Activated effector memory CD4-positive, alpha-beta T cell treated with anti-CD3 and anti-CD28 coated beads, Interleukin-2, amount 50 U/mL, for 16 hours (primary cell): ENCODE data around the gene KRT15.
"Not testable (repeated sequence)": the region's sequence is repeated elsewhere in the genome, so short reads cannot be mapped to it uniquely, and the experiment has no call there.

Experiments used
- DNase-seq: peaks from one replicate; pipeline ENCODE4 v3.0.0-alpha.2; 2020

KRT15 gene

GRCh38 chr17:41542786-41543185 is 24.1 kb upstream of the KRT15 start:
- not testable (repeated sequence) for DNase-seq

GRCh38 chr17:41542357-41542756 is 23.7 kb upstream of the KRT15 start:
- no peak for DNase-seq

- no peak for DNase-seq
These were observed 22.4 kb upstream of the KRT15 start for GRCh38 chr17:41540921-41541625.

GRCh38 chr17:41539979-41540701 is 21.4 kb upstream of the KRT15 start:
- no peak for DNase-seq

- DNase-seq: no peak
These were observed 20.4 kb upstream of the KRT15 start for GRCh38 chr17:41539071-41539492.

GRCh38 chr17:41538565-41538991 is 19.9 kb upstream of the KRT15 start:
- no peak for DNase-seq

- DNase-seq: no peak
These were observed 19.3 kb upstream of the KRT15 start for GRCh38 chr17:41537990-41538389.

GRCh38 chr17:41537614-41537954 is 18.9 kb upstream of the KRT15 start:
- DNase-seq: no peak

- no peak for DNase-seq
These were observed 18.3 kb upstream of the KRT15 start for GRCh38 chr17:41536741-41537613.

- no peak for DNase-seq
These were observed 17.2 kb upstream of the KRT15 start for GRCh38 chr17:41535764-41536481.

- DNase-seq: no peak
These were observed 16.3 kb upstream of the KRT15 start for GRCh38 chr17:41534899-41535546.

GRCh38 chr17:41533613-41534012 is 14.9 kb upstream of the KRT15 start:
- DNase-seq: no peak

- DNase-seq: no peak
These were observed 14.4 kb upstream of the KRT15 start for GRCh38 chr17:41532947-41533570.

GRCh38 chr17:41531993-41532392 is 13.3 kb upstream of the KRT15 start:
- no peak for DNase-seq

- no peak for DNase-seq
These were observed 11.7 kb upstream of the KRT15 start for GRCh38 chr17:41530062-41531048.

GRCh38 chr17:41529491-41529915 is 10.8 kb upstream of the KRT15 start:
- DNase-seq: no peak

- DNase-seq: no peak
These were observed 10.3 kb upstream of the KRT15 start for GRCh38 chr17:41528959-41529353.

- no peak for DNase-seq
These were observed 8.7 kb upstream of the KRT15 start for GRCh38 chr17:41527063-41528023.

- DNase-seq: no peak
These were observed 5.6 kb upstream of the KRT15 start for GRCh38 chr17:41524261-41524660.
